ENCODE measurements around the gene TREH.
A peak's percentile ranks its signal among the peaks of the same experiment; 100 is the strongest.

TREH gene

GRCh38 chr11:118663381-118663780, 16.1 kb downstream of the TREH start:
- DNase-seq, result no peak

GRCh38 chr11:118662401-118663271, 16.8 kb downstream of the TREH start:
- DNase-seq, result no peak

DNA sequence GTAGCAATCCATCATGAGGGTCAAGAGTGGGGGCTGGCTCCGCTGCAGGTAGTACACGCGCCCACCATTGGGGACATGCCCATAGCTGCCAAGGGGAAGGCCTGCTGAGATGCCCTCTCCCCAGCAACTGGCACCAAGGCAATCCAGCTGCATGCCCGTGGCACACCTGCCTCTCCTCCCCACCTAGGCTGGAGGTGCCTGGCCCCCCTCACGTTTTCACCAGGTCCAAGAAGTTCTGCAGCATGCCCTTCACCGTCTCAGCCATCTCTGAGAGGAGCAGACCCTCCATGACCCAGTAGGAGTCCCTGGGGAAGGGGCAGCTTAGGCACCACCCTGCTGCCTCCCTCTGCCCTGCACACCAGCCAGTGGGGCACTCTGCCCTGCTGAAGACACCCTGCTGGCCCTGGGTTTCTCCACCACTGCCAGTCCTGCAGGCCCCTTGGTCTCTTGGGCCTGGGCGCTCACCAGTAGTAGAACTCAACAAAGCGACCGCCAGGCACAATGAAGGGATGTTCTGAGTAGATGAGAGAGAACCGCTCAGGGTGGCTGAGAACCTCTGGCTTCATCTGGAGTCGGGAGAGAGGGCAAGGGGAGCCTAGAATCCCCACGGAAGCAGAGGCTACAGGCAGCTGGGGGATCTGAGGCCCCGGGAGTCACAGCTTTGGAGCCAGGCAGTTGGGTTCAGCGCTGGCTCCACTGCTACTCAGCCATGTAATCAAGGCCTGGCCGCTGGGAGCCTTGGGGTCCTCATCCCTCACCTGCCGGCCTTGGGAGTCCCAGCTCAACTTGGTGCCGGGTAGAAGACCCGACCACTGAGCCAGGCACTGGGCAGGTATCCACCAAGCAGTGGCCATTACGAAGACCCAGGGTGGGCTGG, 17.8 kb downstream of the TREH start:
- DNase-seq, result no peak

- no peak for DNase-seq
Measured at GRCh38 chr11:118660681-118661424, 18.6 kb downstream of the TREH start.

DNA sequence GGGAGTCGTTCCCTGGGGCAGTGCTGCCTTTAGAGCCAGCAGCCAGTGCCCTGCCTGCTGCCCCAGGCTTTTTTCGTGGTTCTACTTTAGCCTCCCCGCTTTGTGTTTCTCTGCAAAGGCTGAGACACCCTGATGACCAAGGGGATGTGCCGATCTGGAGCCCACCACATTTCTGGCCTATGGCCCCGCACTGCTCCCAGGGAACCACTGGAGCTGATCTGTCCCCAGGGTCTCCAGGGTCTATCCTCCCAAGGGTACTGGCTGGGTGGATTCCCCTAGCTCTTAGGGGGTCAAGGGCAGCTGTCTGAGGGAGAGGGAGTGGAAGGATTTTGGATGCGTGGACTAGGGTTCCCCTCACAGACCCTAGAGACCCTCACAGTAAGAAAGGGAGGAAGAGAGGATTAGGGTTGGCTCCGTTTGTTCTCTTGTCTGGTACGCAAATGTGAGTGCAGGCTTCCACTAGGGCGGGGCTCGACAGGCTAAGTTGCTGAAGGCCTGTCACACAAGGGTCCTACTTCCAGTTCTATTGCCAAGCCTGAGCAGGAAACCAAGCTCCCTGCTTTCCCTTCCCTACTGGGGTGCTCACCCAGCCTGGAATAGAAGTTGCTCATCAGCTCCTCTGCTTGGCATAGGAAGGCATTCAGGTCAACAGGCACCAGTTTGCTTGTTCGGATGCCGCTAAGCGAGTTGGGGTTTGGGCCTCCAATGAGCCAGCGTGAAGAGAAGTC, 19.3 kb downstream of the TREH start:
- no peak for DNase-seq

GRCh38 chr11:118659314-118659952, 20.0 kb downstream of the TREH start:
- DNase-seq, result peak; percentile 65 to 77

DNA sequence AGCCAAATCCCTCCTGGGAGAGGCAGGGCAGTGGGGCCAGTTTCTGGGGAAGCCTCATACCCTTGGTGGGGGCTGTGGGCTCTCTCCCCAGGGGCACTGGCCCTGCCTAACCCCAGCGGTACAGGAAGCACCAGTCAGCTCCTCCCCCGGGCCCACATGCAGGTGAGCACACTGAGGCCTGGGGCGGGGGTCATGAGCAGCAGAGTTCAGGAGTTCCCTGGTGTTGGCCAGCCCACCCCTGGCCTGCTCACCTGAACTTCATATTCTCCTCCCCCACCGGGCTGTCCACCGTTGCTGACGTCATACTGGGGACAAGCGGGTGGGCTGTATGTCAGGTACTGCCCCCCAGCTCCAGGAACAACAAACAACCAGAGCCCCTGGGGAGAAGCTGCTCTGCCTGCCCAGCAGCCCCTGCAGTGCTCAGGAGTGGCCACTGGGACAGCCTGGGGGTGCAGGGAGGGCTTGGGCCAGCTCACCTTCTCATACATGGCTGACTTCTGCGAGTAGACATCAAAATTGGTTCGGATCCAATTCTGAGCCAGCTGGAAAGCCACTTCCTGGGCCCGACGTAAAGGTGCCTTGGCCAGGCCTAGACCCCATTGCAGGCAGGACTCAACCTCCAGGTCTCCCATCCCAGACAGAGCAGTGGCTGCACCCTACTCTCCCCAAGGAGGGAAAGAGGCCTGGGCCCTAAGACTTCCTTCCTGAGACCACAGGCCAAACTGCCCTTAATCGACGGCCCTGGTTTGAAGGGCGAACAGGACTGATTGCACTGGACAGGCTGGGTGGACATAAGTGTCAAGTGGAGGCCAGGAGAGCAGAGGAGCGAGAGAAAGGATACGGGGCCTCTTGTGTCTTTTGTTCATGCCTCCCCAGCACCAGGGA, 20.8 kb downstream of the TREH start:
- no peak for DNase-seq

- DNase-seq, result no peak
Measured at GRCh38 chr11:118657709-118658428, 21.6 kb downstream of the TREH start.

DNA sequence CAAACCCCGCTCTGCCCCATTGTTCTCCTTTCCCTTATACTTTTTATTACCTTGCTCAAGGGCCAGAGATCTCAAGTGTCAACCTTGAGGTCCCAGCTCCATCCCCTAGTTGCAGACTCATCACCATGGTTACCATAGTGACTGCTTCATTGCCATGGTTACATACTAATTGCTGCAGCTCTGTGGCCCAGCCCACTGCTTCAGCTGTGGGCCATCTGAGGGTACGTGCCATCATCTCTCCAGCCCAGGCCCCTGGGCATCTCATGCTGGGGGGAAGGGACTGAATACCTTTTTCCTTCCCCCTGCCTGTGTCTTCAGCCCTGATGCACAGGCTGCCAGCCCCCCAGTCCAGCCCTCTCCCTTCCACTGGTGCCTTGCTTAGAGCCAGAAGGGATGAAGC, 22.2 kb downstream of the TREH start:
- DNase-seq, result no peak

GRCh38 chr11:118656563-118657165, 22.8 kb downstream of the TREH start:
- no peak for DNase-seq

DNA sequence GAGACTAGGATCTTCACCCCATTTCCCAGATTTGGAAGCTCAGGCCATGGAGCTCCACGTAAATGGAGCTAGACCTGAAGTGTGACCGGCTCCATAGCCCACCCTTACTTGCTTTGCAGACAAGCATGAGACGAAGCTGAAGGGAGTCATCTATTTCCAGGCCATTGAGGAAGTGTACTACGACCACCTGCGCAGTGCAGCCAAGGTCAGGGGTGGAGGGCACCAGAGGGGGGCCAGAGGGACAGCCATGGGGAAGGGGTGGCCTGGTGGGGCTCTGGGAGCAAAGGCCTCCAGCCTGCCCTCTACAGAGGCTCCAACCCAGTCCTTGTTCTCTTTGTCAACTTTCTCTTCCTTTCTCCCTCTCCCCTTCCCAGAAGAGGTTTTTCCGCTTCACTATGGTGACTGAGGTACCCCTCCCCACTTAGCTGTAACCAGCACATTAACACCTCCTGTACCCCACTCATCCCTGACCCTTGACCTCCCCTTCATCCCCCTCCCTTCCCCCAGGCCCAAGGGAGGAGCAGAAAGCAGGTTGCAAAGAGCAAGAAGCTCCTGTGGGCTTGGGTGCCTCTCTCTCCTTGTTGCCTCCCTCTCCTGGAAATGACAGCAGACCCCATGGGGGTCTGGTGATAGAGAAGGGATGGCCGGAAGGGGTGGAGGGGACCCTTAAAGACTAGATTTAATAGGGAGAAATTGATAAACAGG, 23.8 kb downstream of the TREH start:
- no peak for DNase-seq

DNA sequence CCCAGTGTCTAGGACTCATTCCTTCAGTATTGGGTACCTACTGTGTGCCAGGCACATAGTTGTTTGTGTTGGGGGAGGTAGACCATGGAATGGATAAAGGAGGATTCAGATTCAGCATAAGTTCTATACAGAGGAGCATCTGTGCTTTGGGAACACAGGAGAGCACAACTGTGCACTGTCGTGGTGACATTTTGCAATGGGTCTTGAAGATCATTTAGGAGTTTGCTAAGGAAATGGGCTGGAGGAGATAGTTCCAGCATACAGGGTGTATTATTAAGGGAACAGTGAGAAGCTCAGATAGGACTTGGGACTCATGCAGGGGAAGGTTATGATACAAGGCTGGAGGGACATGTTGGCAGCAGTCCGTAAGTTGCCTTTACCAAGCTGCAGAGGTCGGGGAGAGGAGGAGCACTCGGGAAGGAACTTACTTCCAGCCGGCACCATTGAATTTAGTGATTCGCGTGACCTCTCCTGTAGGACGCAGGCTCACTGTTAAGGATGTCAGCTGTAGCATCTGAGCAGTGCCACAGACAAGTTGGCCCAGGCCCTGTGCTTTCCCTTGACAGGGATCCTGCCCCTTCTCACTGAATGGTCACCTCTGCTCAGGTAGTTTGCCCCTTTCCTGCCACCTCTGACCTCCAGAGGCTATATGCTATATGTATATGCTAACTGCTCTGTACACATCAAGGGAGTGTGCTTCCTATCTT, 25.6 kb downstream of the TREH start:
- DNase-seq, result no peak

GRCh38 chr11:118652681-118653181, 26.7 kb downstream of the TREH start:
- DNase-seq, result peak in 1 of 2 donors; percentile 18

GRCh38 chr11:118651820-118652219, 27.6 kb downstream of the TREH start:
- no peak for DNase-seq

GRCh38 chr11:118650366-118650765, 29.1 kb downstream of the TREH start:
- no peak for DNase-seq

DNA sequence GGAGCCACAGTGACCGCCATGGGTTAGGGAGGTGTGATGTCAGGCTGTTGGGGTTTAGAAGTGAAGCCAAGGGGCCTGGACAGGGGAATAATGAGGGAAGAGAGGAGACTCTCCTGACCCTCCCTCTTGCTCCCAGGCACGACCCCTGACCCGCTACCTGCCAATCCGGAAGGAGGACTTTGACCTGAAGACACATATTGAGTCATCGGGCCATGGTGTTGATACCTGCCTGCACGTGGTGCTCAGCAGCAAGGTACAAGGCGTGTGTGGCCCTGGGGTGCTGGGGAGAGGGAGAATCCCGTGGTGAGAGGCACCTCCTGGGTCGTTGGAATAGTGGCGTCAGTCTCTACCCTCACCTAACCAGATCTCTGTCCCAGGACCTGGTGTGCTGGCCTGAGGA, 29.5 kb downstream of the TREH start:
- DNase-seq, result no peak

GRCh38 chr11:118648291-118648690, 31.2 kb downstream of the TREH start:
- no peak for DNase-seq

GRCh38 chr11:118646393-118646792, 33.1 kb downstream of the TREH start:
- DNase-seq, result no peak
